Measurements from ENCODE around the gene TLX1. TPM values are rescaled to one million over a fixed set of nuclear protein-coding genes. Genes with fewer than 3 reads are reported as not detected.

Gene TLX1
- total RNA-seq, 6 donors from 2014 or later = not detected

DNA sequence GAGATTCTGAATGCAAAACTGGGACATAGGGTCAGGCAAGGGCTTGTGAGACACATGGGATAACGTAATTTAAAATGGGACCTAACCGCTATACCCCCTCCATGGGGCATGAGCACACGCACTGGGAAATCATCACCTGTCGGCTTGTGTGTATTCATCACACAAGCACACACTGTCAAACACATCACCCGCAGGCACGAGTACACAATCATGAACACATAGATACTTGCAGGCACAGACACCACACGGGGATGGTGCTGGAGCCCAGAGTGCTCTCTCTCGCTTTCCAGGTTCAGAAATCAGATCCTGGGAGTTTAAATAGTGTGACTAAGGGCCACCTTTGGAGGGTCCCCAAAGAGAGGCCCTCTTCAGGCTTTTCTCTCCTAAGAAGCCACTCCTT is 19.6 kb upstream of the TLX1 start:
- Histone ChIP-seq H3K4me1 (no peaks in the 10 kb centered on the region), H3K9me3 (no peaks in the 10 kb centered on the region), H3K36me3 (no peaks in the 10 kb centered on the region), H3K27me3 (peaks cover 0 to 3% (median 0%) of the 10 kb centered on the region in 4 donors), H3K4me3 (no peak overlapping the region), H3K27ac (no peak overlapping the region)
- WGBS, 2 donors = 66 to 75% methylated on average over 8 of the region's 8 CpGs
- DNase-seq (no peak), ATAC-seq (ENCODE audit: low FRiP score in 2 of 2) (no peak)
- no peak for TF ChIP-seq POLR2A (IDR thresholded peaks at IDR 0.05)
- no peak for TF ChIP-seq EP300 (IDR thresholded peaks at IDR 0.05)
- no peak for TF ChIP-seq POLR2AphosphoS5 (IDR thresholded peaks at IDR 0.05)
- TF ChIP-seq, protein P1, sequence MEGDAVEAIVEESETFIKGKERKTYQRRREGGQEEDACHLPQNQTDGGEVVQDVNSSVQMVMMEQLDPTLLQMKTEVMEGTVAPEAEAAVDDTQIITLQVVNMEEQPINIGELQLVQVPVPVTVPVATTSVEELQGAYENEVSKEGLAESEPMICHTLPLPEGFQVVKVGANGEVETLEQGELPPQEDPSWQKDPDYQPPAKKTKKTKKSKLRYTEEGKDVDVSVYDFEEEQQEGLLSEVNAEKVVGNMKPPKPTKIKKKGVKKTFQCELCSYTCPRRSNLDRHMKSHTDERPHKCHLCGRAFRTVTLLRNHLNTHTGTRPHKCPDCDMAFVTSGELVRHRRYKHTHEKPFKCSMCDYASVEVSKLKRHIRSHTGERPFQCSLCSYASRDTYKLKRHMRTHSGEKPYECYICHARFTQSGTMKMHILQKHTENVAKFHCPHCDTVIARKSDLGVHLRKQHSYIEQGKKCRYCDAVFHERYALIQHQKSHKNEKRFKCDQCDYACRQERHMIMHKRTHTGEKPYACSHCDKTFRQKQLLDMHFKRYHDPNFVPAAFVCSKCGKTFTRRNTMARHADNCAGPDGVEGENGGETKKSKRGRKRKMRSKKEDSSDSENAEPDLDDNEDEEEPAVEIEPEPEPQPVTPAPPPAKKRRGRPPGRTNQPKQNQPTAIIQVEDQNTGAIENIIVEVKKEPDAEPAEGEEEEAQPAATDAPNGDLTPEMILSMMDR (IDR thresholded peaks at IDR 0.05) = no peak

DNA sequence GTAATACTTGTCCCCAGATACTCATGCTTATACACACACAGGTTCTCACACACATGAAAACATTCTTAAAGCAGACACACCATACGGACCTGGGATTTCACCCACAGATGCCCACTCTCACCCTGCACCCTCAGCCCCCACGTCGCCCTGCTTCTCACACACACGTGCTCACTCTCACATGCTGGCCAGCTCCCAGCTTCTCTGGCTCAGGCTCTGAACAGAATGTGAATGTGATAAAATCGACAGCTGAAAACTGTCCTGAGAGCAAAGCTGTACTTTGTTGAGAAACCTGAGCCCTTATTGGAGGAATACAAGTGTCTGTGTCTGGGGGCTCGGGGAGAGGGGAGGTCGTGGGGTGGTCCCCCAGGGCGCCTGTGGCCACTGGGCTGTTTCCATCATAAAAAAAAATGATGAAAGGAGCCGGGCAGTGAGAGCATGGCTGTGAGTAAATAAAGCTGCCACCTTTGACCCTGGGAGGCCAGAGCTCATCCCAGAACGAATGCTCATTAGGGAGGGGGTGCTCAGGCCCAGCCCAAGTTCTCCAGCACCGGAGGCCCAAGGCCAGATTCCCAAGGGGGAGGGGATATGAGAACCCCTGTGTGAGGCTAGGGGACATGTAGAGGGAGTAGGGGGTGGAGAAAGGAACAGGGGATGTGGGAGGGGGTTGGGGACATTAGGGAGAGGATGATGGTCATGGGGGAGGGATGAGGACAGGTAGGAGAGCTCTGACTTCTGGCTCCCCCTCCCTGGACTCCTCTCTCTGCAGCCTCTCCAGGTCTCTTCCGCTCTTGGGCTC is 18.1 kb upstream of the TLX1 start:
- no peak for DNase-seq
- peaks cover 0 to 3% (median 1%) of the 10 kb centered on the region in 4 donors for H3K27me3 ChIP-seq
- 16 to 28% methylated on average over 11 to 12 of the region's 12 CpGs for WGBS, 2 donors
- no peak for TF ChIP-seq EP300 (IDR thresholded peaks at IDR 0.05)
- TF ChIP-seq POLR2A (IDR thresholded peaks at IDR 0.05) = no peak
- TF ChIP-seq, protein P1 (IDR thresholded peaks at IDR 0.05) = no peak
- TF ChIP-seq POLR2AphosphoS5 (IDR thresholded peaks at IDR 0.05) = no peak
- ATAC-seq (ENCODE audit: low FRiP score in 2 of 2) = no peak
- H3K4me3 ChIP-seq = no peak overlapping the region
- no peaks in the 10 kb centered on the region for H3K9me3 ChIP-seq
- no peak overlapping the region for H3K27ac ChIP-seq
- no peaks in the 10 kb centered on the region for H3K36me3 ChIP-seq
- H3K4me1 ChIP-seq = no peaks in the 10 kb centered on the region

DNA sequence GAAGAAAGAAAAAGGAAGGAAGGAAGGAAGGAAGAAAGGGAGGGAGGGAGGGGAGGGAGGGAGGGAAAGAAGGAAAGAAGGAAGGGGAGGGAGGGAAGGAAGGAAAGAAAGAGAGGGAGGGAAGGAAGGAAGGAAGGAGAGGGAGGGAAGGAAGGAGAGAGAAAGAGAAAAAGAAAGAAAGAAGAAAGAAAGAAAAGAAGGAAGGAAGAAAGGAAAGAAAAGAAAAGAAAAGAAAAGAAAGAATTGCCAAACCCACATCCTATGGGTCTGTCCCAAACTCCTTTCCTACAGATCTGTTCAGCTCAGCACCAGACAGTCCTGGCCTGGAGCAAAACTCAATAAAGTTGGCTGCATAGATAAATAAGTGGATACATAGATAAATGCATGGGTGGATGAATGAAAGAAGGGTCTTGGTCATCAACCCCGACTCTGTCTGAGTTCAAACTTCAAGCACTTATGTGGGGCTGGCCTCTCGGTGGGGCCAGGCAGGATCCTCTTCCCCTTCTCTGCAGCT is 17.2 kb upstream of the TLX1 start:
- Histone ChIP-seq H3K36me3 (no peaks in the 10 kb centered on the region), H3K27ac (no peak overlapping the region), H3K27me3 (peaks cover 0 to 3% (median 1%) of the 10 kb centered on the region in 4 donors), H3K4me3 (no peak overlapping the region), H3K4me1 (no peaks in the 10 kb centered on the region), H3K9me3 (no peaks in the 10 kb centered on the region)
- 42 to 78% methylated on average over 2 of the region's 2 CpGs for WGBS, 2 donors
- TF ChIP-seq POLR2A (IDR thresholded peaks at IDR 0.05) (no peak), EP300 (IDR thresholded peaks at IDR 0.05) (no peak), POLR2AphosphoS5 (IDR thresholded peaks at IDR 0.05) (no peak)
- TF ChIP-seq, protein P1 (IDR thresholded peaks at IDR 0.05) = no peak
- DNase-seq (no peak), ATAC-seq (ENCODE audit: low FRiP score in 2 of 2) (no peak)

DNA sequence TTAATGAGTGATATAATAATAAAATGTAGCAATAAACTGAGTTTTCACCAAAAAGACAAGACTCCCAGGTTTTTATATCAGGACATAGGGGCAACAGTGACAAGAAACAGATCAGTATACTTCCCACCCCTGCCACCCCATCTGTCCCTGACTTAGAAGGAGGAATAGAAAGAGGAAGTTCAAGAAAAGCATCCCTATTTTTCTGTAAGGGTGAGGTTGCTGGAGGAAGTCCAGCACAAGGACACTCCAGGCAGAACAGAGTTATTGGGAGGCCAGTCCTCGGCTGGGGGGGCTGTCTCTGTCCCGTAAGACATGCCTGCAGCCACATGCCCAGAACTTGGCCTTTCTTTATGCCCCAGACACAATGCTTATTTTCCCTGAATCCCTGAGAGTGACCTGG is 16.5 kb upstream of the TLX1 start:
- Histone ChIP-seq H3K4me3 (no peak overlapping the region), H3K27ac (no peak overlapping the region), H3K4me1 (no peaks in the 10 kb centered on the region), H3K27me3 (peaks cover 0 to 3% (median 1%) of the 10 kb centered on the region in 4 donors), H3K36me3 (no peaks in the 10 kb centered on the region), H3K9me3 (no peaks in the 10 kb centered on the region)
- TF ChIP-seq EP300 (IDR thresholded peaks at IDR 0.05) (no peak), POLR2A (IDR thresholded peaks at IDR 0.05) (no peak), POLR2AphosphoS5 (IDR thresholded peaks at IDR 0.05) (no peak)
- TF ChIP-seq, protein P1 (IDR thresholded peaks at IDR 0.05) = no peak
- ATAC-seq (ENCODE audit: low FRiP score in 2 of 2) = no peak
- WGBS, 2 donors = 24 to 26% methylated on average over 2 of the region's 2 CpGs
- no peak for DNase-seq
